Dendritic cell treated with granulocyte-macrophage colony-stimulating factor and Interleukin-4, amounts not matched to agents 40 ng/mL and 50 ng/mL, for 4 days (primary cell): ENCODE data around the gene EIF5A.

Experiments
- H3K27ac Mint-ChIP-seq: one replicate; pipeline ENCODE4 v1.8.0; 2022; ENCODE audit warnings: mild to moderate bottlenecking, mixed read lengths
- H3K27me3 Mint-ChIP-seq: one replicate; pipeline ENCODE4 v1.8.0; 2022; ENCODE audit warnings: mild to moderate bottlenecking, mixed read lengths
- H3K36me3 Mint-ChIP-seq: one replicate; pipeline ENCODE4 v1.8.0; 2022; ENCODE audit warnings: low read depth, mixed read lengths
- H3K4me1 Mint-ChIP-seq: one replicate; pipeline ENCODE4 v1.8.0; 2022; ENCODE audit warnings: low read depth, mixed read lengths
- H3K4me3 Mint-ChIP-seq: one replicate; pipeline ENCODE4 v1.8.0; 2022; ENCODE audit warnings: mild to moderate bottlenecking, moderate library complexity, mixed read lengths
- H3K9me3 Mint-ChIP-seq: one replicate; pipeline ENCODE4 v1.8.0; 2022; ENCODE audit warnings: mixed read lengths
- intact Hi-C: fragments of 100-400 bp; cut with micrococcal nuclease; formaldehyde crosslinking; loops from one replicate; pipeline ENCODE4 v1.15.0; 2022

Gene EIF5A

GRCh38 chr17:7293816-7294613 is 13.4 kb upstream of the EIF5A start:
- H3K27me3 Mint-ChIP-seq, result peaks cover 84% of the 10 kb centered on the region
- H3K36me3 Mint-ChIP-seq, result no peaks in the 10 kb centered on the region
- H3K4me3 Mint-ChIP-seq, result peak overlapping the region; percentile 6
- no peak overlapping the region for H3K27ac Mint-ChIP-seq
- intact Hi-C loops, result no loop called here
- H3K9me3 Mint-ChIP-seq, result no peaks in the 10 kb centered on the region
- H3K4me1 Mint-ChIP-seq, result peaks cover 30% of the 10 kb centered on the region

GRCh38 chr17:7294614-7295153 is 12.7 kb upstream of the EIF5A start, which contains the start of gene YBX2:
TSS of gene YBX2 (minus strand) at chr17:7294639. CDS start at chr17:7294500, 139 bp downstream.
- intact Hi-C loops, result no loop called here
- Mint-ChIP-seq H3K4me1 (peaks cover 30% of the 10 kb centered on the region), H3K27ac (no peak within 1 kb of the TSS), H3K36me3 (no peaks in the 10 kb centered on the region), H3K4me3 (peak within 1 kb of the TSS; percentile 61), H3K27me3 (peaks cover 81% of the 10 kb centered on the region), H3K9me3 (no peaks in the 10 kb centered on the region)

- peaks cover 30% of the 10 kb centered on the region for H3K4me1 Mint-ChIP-seq
- intact Hi-C loops, result loop anchor here (1.0 kb wide), 2 partner anchors 15 to 250 kb away; no protein-coding TSS in a partner anchor
- no peaks in the 10 kb centered on the region for H3K9me3 Mint-ChIP-seq
- peaks cover 81% of the 10 kb centered on the region for H3K27me3 Mint-ChIP-seq
- no peak overlapping the region for H3K27ac Mint-ChIP-seq
- H3K36me3 Mint-ChIP-seq, result no peaks in the 10 kb centered on the region
- peak overlapping the region; percentile 61 for H3K4me3 Mint-ChIP-seq
These were observed 11.9 kb upstream of the EIF5A start for GRCh38 chr17:7295230-7296180.

- Mint-ChIP-seq H3K9me3 (no peaks in the 10 kb centered on the region), H3K27me3 (peaks cover 76% of the 10 kb centered on the region), H3K27ac (peak overlapping the region; percentile 57), H3K36me3 (no peaks in the 10 kb centered on the region), H3K4me3 (peak overlapping the region; percentile 52), H3K4me1 (peaks cover 30% of the 10 kb centered on the region)
- intact Hi-C loops, result loop anchor here (1.0 kb wide), 2 partner anchors 16 to 251 kb away; no protein-coding TSS in a partner anchor
These were observed 11.1 kb upstream of the EIF5A start for GRCh38 chr17:7296189-7296861.

- no peak overlapping the region for H3K27ac Mint-ChIP-seq
- H3K4me3 Mint-ChIP-seq, result no peak overlapping the region
- no peaks in the 10 kb centered on the region for H3K9me3 Mint-ChIP-seq
- intact Hi-C loops, result no loop called here
- peaks cover 10% of the 10 kb centered on the region for H3K27me3 Mint-ChIP-seq
- peaks cover 7% of the 10 kb centered on the region for H3K4me1 Mint-ChIP-seq
- peaks cover 15% of the 10 kb centered on the region for H3K36me3 Mint-ChIP-seq
These were observed 3.2 kb upstream of the EIF5A start for GRCh38 chr17:7304179-7304578.

- H3K4me1 Mint-ChIP-seq, result peaks cover 44% of the 10 kb centered on the region
- no peaks in the 10 kb centered on the region for H3K9me3 Mint-ChIP-seq
- intact Hi-C loops, result loop anchor here (5.0 kb wide), 1 partner anchor 56 kb away; the partner anchor contains the start of genes CTDNEP1 and ELP5
- H3K4me3 Mint-ChIP-seq, result peak overlapping the region; percentile 94
- H3K36me3 Mint-ChIP-seq, result peaks cover 53% of the 10 kb centered on the region
- H3K27ac Mint-ChIP-seq, result peak overlapping the region; percentile 95
- no peaks in the 10 kb centered on the region for H3K27me3 Mint-ChIP-seq
These were observed 527 bp downstream of the EIF5A start for GRCh38 chr17:7307686-7308624.

- intact Hi-C loops, result loop anchor here (5.0 kb wide), 1 partner anchor 57 kb away; the partner anchor contains the start of genes CTDNEP1 and ELP5
- peaks cover 52% of the 10 kb centered on the region for H3K4me1 Mint-ChIP-seq
- H3K36me3 Mint-ChIP-seq, result peaks cover 61% of the 10 kb centered on the region
- no peaks in the 10 kb centered on the region for H3K9me3 Mint-ChIP-seq
- peak overlapping the region; percentile 95 for H3K27ac Mint-ChIP-seq
- H3K27me3 Mint-ChIP-seq, result no peaks in the 10 kb centered on the region
- peak overlapping the region; percentile 94 for H3K4me3 Mint-ChIP-seq
These were observed 1.4 kb downstream of the EIF5A start for GRCh38 chr17:7308625-7309433.

GRCh38 chr17:7309628-7310027 is 2.2 kb downstream of the EIF5A start:
- intact Hi-C loops, result loop anchor here (5.0 kb wide), 1 partner anchor 57 kb away; the partner anchor contains the start of genes CTDNEP1 and ELP5
- H3K4me1 Mint-ChIP-seq, result peaks cover 60% of the 10 kb centered on the region
- H3K36me3 Mint-ChIP-seq, result peaks cover 69% of the 10 kb centered on the region
- H3K27me3 Mint-ChIP-seq, result no peaks in the 10 kb centered on the region
- H3K27ac Mint-ChIP-seq, result peak overlapping the region; percentile 95
- no peaks in the 10 kb centered on the region for H3K9me3 Mint-ChIP-seq
- peak overlapping the region; percentile 94 for H3K4me3 Mint-ChIP-seq

- Mint-ChIP-seq H3K9me3 (no peaks in the 10 kb centered on the region), H3K4me1 (peaks cover 63% of the 10 kb centered on the region), H3K27ac (no peak overlapping the region), H3K4me3 (no peak overlapping the region), H3K27me3 (no peaks in the 10 kb centered on the region), H3K36me3 (peaks cover 85% of the 10 kb centered on the region)
- intact Hi-C loops, result no loop called here
These were observed 3.8 kb downstream of the EIF5A start for GRCh38 chr17:7311110-7311705.

GRCh38 chr17:7312432-7313087 is 5.1 kb downstream of the EIF5A start:
- intact Hi-C loops, result no loop called here
- Mint-ChIP-seq H3K4me1 (peaks cover 76% of the 10 kb centered on the region), H3K9me3 (no peaks in the 10 kb centered on the region), H3K27ac (peak overlapping the region; percentile 91), H3K36me3 (peaks cover 92% of the 10 kb centered on the region), H3K4me3 (no peak overlapping the region), H3K27me3 (no peaks in the 10 kb centered on the region)
